Measurements from ENCODE around the gene RREB1. TPM values are rescaled to one million over a fixed set of nuclear protein-coding genes. Genes with fewer than 3 reads are reported as not detected.

The RREB1 gene
- total and polyA plus RNA-seq, 2 of the 4 experiments (the other 2 are of a cell fraction) = 8.4 to 14.5 TPM

- Histone ChIP-seq H3K4me1 (ENCODE audit: control insufficient read depth, insufficient read depth, low read length) (peaks cover 36% of the 10 kb centered on the region), H2BK5ac (ENCODE audit: low read depth, low read length, poor library complexity, severe bottlenecking) (peak overlapping the region; percentile 37), H3K27ac (ENCODE audit: insufficient read depth, low read length) (peak overlapping the region; percentile 47; the same call in 1 of the 2 replicates), H3K56ac (ENCODE audit: extremely low read depth, insufficient read depth, low read length) (peak overlapping the region; percentile 27; the same call in 1 of the 2 replicates), H3K18ac (ENCODE audit: low read depth, low read length) (peak overlapping the region; percentile 27; the same call in 1 of the 2 replicates), H3K4me2 (ENCODE audit: low read depth, low read length) (peak overlapping the region; percentile 32), H4K5ac (ENCODE audit: low read depth, low read length) (peak overlapping the region; percentile 1), H2BK120ac (ENCODE audit: low read depth, low read length) (peak overlapping the region; percentile 39), H2AK5ac (ENCODE audit: low read depth, low read length) (peak overlapping the region; percentile 85; the same call in 1 of the 2 replicates), H3K4ac (ENCODE audit: low read depth, low read length) (peak overlapping the region; percentile 75), H3K36me3 (ENCODE audit: control insufficient read depth, insufficient read depth, low read length) (no peaks in the 10 kb centered on the region), H3K9me1 (ENCODE audit: insufficient read depth, low read length) (peaks cover 45% of the 10 kb centered on the region), H3K14ac (replicated peaks; ENCODE audit: low read depth, low read length) (peak overlapping the region; percentile 67), H3K27me3 (ENCODE audit: control insufficient read depth, insufficient read depth, low read length) (no peaks in the 10 kb centered on the region), H3K4me3 (ENCODE audit: insufficient read depth, low read depth, low read length) (no peak overlapping the region), H4K91ac (ENCODE audit: insufficient read depth, low read depth, low read length) (peak overlapping the region; percentile 55), H4K8ac (ENCODE audit: low read depth in 2 of 2, low read length in 2 of 2) (peak overlapping the region; percentile 1 to 47; a peak in 2 of 4 replicates), H3K23ac (ENCODE audit: low read depth, low read length) (peak overlapping the region; percentile 67), H3K9ac (ENCODE audit: low read depth, low read length) (no peak overlapping the region), H3K79me1 (ENCODE audit: low read depth in 1 of 2, low read length in 2 of 2) (peaks cover 38 to 93% of the 10 kb centered on the region in 2 experiments), H2AK9ac (replicated peaks; ENCODE audit: low read depth, low read length, poor library complexity) (peak overlapping the region; percentile 78), H2BK15ac (ENCODE audit: low read depth, low read length) (0 out of 3 replicates have a peak overlapping the region, but pooled peaks have one; percentile 5), H2AFZ (replicated peaks; ENCODE audit: low read length, poor library complexity) (no peak overlapping the region), H2BK20ac (ENCODE audit: low read depth, low read length) (peak overlapping the region; percentile 54; the same call in 1 of the 2 replicates), H3K9me3 (ENCODE audit: control insufficient read depth, insufficient read depth, low read length) (no peaks in the 10 kb centered on the region), H4K20me1 (ENCODE audit: insufficient read depth, low read length) (peaks cover 68% of the 10 kb centered on the region)
- in situ Hi-C loops (cut with MboI; ENCODE audit: low sequenced_read_pairs) (no loop called here), dilution Hi-C loops (cut with HindIII; ENCODE audit: low sequenced_read_pairs, unreplicated experiment) (no loop called here), intact Hi-C loops (cut with micrococcal nuclease) (no loop called here)
- POLR2A ChIA-PET (ENCODE audit: unreplicated experiment) = no interaction called here
- 67% methylated on average over 4 of the region's 11 CpGs; no CpG with 5 or more reads in 1 of the 2 experiments for WGBS, 2 experiments (ENCODE audit: extremely low coverage in 2 of 2, insufficient read length in 1 of 2)
- CTCF ChIA-PET = no interaction called here
- DNase-seq (peak; percentile 68), ATAC-seq (ENCODE audit: low read depth) (peak; percentile 33)
- no peak for TF ChIP-seq CTCF (conservative IDR thresholded peaks at IDR 0.05; ENCODE audit: low read depth, low read length)
- no peak for TF ChIP-seq POLR2A (IDR thresholded peaks at IDR 0.05; ENCODE audit: low read depth, low read length)
- TF ChIP-seq CEBPB (IDR thresholded peaks at IDR 0.05; ENCODE audit: low read depth, low read length) = no peak
- TF ChIP-seq MXI1 (IDR thresholded peaks at IDR 0.05; ENCODE audit: borderline replicate concordance, low read depth, low read length) = no peak
- TF ChIP-seq RCOR1 (IDR thresholded peaks at IDR 0.05; ENCODE audit: insufficient replicate concordance, low read length) = no peak
- no peak for TF ChIP-seq NFE2L2 (IDR thresholded peaks at IDR 0.05; ENCODE audit: low read depth, low read length)
- no peak for TF ChIP-seq RFX5 (IDR thresholded peaks at IDR 0.05; ENCODE audit: low read depth, low read length)
- no peak for TF ChIP-seq RAD21 (IDR thresholded peaks at IDR 0.05; ENCODE audit: low read length)
- TF ChIP-seq MAZ (IDR thresholded peaks at IDR 0.05; ENCODE audit: borderline replicate concordance, low read depth, low read length) = no peak
- no peak for TF ChIP-seq SMC3 (IDR thresholded peaks at IDR 0.05; ENCODE audit: low read depth, low read length)
- no peak for TF ChIP-seq FOS (IDR thresholded peaks at IDR 0.05; ENCODE audit: low read depth, low read length)
- no peak for TF ChIP-seq MAFK (IDR thresholded peaks at IDR 0.05; ENCODE audit: low read depth, low read length)
- BruUV-seq (replicated peaks) = no TSS peak
Measured at GRCh38 chr6:7165002-7165889, 57.5 kb downstream of the RREB1 start.
